K562 (cell line): ENCODE data around the gene HOXB6. TPM values are rescaled to one million over a fixed set of nuclear protein-coding genes. Genes with fewer than 3 reads are reported as not detected.

Source experiments
- ATAC-seq: fragments of 200-7000 bp; cut with Tn5 transposase; 3 replicates; pipeline ENCODE4 v1.9.1; 2020; ENCODE audit warnings: moderate library complexity
- Bru-seq: library from RNA; stranded (reverse); fragments of 400-500 nt; gene quantifications from one replicate; lab custom pipeline; 2021; lab: Mats Ljungman, UMichigan
- BruChase-seq, 2 experiments: library from RNA; stranded (reverse); fragments of 400-500 nt; gene quantifications; one replicate each; lab custom pipeline; 2021; lab: Mats Ljungman, UMichigan
- BruUV-seq: library from RNA; stranded (reverse); fragments of 400-500 nt; replicated peaks from 2 replicates; lab custom pipeline; 2021; lab: Mats Ljungman, UMichigan
- CTCF ChIA-PET: fragments of 300-600 bp; formaldehyde crosslinking; extraction: SDS; loops from one replicate; lab custom pipeline; 2021; ENCODE audit warnings: low intra/inter-chr PET ratio; lab: Yijun Ruan, JAX
- POLR2A ChIA-PET: fragments of 300-600, 350-650 bp; sonication (Branson Sonifier 250); formaldehyde crosslinking; extraction: SDS; loops from one replicate; lab custom pipeline; 2021; ENCODE audit warnings: antibody characterized with exemption, inconsistent platforms; lab: Yijun Ruan, JAX
- DNase-seq, 4 experiments: peaks; one replicate each; pipeline versions ENCODE4 v3.0.0 to v3.0.0-alpha.2; 2011 to 2018; ENCODE audit warnings: low spot score in 3 of 4, mixed read lengths in 3 of 4; ENCODE audit errors: extremely low read depth in 1 of 4
- FAIRE-seq: peaks from 2 replicates; lab custom pipeline; 2011; peaks lifted over from hg19 to GRCh38; lab: Jason Lieb, UNC
- H2AFZ ChIP-seq: 2 replicates; pipeline ENCODE4 v1.6.0; 2011; ENCODE audit warnings: low read depth, low read length, control low read depth, inconsistent platforms
- H3K27ac ChIP-seq: fragments of 200-600 bp; 3 replicates; pipeline ENCODE4 v1.8.0; 2011; ENCODE audit warnings: low read depth, mild to moderate bottlenecking, control low read depth, inconsistent platforms, low read length, moderate library complexity, mixed read lengths; ENCODE audit errors: extremely low read depth
- H3K27me3 ChIP-seq, 2 experiments: fragments of 300-600 bp in 1 of 2; 2 replicates in 1 of 2; 3 replicates in 1 of 2; pipeline versions ENCODE4 v1.6.0 to v1.8.0; 2011; ENCODE audit warnings: inconsistent platforms in 2 of 2, low read length in 2 of 2, mild to moderate bottlenecking in 1 of 2, mixed read lengths in 1 of 2, moderate library complexity in 1 of 2; ENCODE audit not compliant: control insufficient read depth in 2 of 2, insufficient read depth in 2 of 2
- H3K36me3 ChIP-seq: fragments of 300-600 bp; 3 replicates; pipeline ENCODE4 v1.8.0; 2011; ENCODE audit warnings: mild to moderate bottlenecking, low read length, inconsistent platforms; ENCODE audit not compliant: control insufficient read depth, insufficient read depth
- H3K4me1 ChIP-seq, 2 experiments: fragments of 200-600 bp in 1 of 2; replicated peaks in 1 of 2; 2 replicates in 1 of 2; 3 replicates in 1 of 2; pipeline versions ENCODE4 v1.5.1 to v1.8.0; 2011; ENCODE audit warnings: inconsistent platforms in 2 of 2, low read length in 2 of 2, mild to moderate bottlenecking in 1 of 2, mixed read lengths in 1 of 2, moderate library complexity in 1 of 2; ENCODE audit not compliant: control insufficient read depth in 2 of 2, insufficient read depth in 2 of 2
- H3K4me2 ChIP-seq: 2 replicates; pipeline ENCODE4 v1.6.1; 2011; ENCODE audit warnings: low read length, control low read depth, inconsistent platforms, mixed read lengths; ENCODE audit not compliant: insufficient read depth
- H3K4me3 ChIP-seq: fragments of 200-600 bp; sonication (generic), shearing (Covaris generic); 2 replicates; pipeline ENCODE4 v1.5.1; 2016; ENCODE audit warnings: control low read depth, inconsistent platforms
- H3K79me2 ChIP-seq: fragments of 200-600 bp; 3 replicates; pipeline ENCODE4 v1.8.0; 2011; ENCODE audit warnings: low read length, inconsistent platforms; ENCODE audit not compliant: control insufficient read depth, insufficient read depth
- H3K9ac ChIP-seq, 2 experiments: 2 replicates each; pipeline versions ENCODE4 v1.6.0 to v1.6.1; 2011; ENCODE audit warnings: low read depth in 2 of 2, low read length in 2 of 2, control low read depth in 1 of 2, inconsistent platforms in 1 of 2, mild to moderate bottlenecking in 1 of 2, mixed read lengths in 1 of 2; ENCODE audit not compliant: insufficient read depth in 1 of 2
- H3K9me1 ChIP-seq: one replicate; pipeline ENCODE4 v1.6.0; 2011; ENCODE audit warnings: inconsistent platforms, mild to moderate bottlenecking, low read length, moderate library complexity; ENCODE audit not compliant: control insufficient read depth, insufficient read depth
- H3K9me3 ChIP-seq: replicated peaks from 2 replicates; pipeline ENCODE4 v1.5.1; 2011; ENCODE audit warnings: low read depth, low read length, inconsistent platforms; ENCODE audit not compliant: control insufficient read depth, insufficient read depth
- H4K20me1 ChIP-seq: replicated peaks from 2 replicates; pipeline ENCODE4 v1.6.1; 2011; ENCODE audit warnings: low read length, inconsistent platforms, mixed read lengths; ENCODE audit not compliant: control insufficient read depth, insufficient read depth
- AFF1 ChIP-seq, 2 experiments: fragments of 450-650 bp; IDR thresholded peaks; 2 replicates each; pipeline ENCODE4 v1.6.1; 2018; ENCODE audit warnings: mild to moderate bottlenecking in 2 of 2, low read depth in 1 of 2; ENCODE audit not compliant: partially characterized antibody in 2 of 2
- HEY1 ChIP-seq: fragments of 250-450 bp; sonication (Bioruptor Pico); IDR thresholded peaks from 2 replicates; pipeline ENCODE4 v1.5.0; 2020; ENCODE audit warnings: mild to moderate bottlenecking, moderate library complexity, borderline replicate concordance
- HNRNPK ChIP-seq: fragments of 200-400 bp; formaldehyde crosslinking; IDR thresholded peaks from one replicate; pipeline ENCODE4 v1.6.1; 2018; ENCODE audit warnings: mild to moderate bottlenecking, low read depth, low read length; ENCODE audit not compliant: poor library complexity, severe bottlenecking
- MCM3 ChIP-seq: fragments of 450-650 bp; IDR thresholded peaks from 2 replicates; pipeline ENCODE4 v1.6.1; 2016
- POLR2G ChIP-seq: fragments of 200-400 bp; formaldehyde crosslinking; IDR thresholded peaks from 2 replicates; pipeline ENCODE4 v1.6.1; 2017; ENCODE audit warnings: low read depth, mild to moderate bottlenecking, antibody characterized with exemption, low read length, moderate library complexity
- RBM25 ChIP-seq: fragments of 200-400 bp; formaldehyde crosslinking; IDR thresholded peaks from 2 replicates; pipeline ENCODE4 v1.6.1; 2018; ENCODE audit warnings: low read length, low read depth, moderate library complexity; ENCODE audit not compliant: severe bottlenecking
- STAT5A ChIP-seq: IDR thresholded peaks from 2 replicates; pipeline ENCODE4 v1.6.1; 2012; ENCODE audit warnings: low read length, inconsistent platforms, borderline replicate concordance
- STAT5B ChIP-seq: fragments of 250-450 bp; sonication (Bioruptor Pico); IDR thresholded peaks from 2 replicates; pipeline ENCODE4 v1.8.0; 2021; ENCODE audit warnings: mild to moderate bottlenecking, inconsistent platforms
- TAF7 ChIP-seq: fragments of 450-650 bp; IDR thresholded peaks from 2 replicates; pipeline ENCODE4 v1.6.1; 2016; ENCODE audit warnings: missing genetic modification characterization, missing compliant biosample characterization
- TBP ChIP-seq: optimal IDR thresholded peaks from 2 replicates; pipeline ENCODE3; 2011; ENCODE audit warnings: low read depth, low read length, improper control_type of control experiment
- TCFL5 ChIP-seq: fragments of 250-450 bp; sonication (Bioruptor Pico); conservative IDR thresholded peaks from 2 replicates; pipeline ENCODE4 v1.6.1; 2021; ENCODE audit warnings: mild to moderate bottlenecking, moderate library complexity, matching md5 sums
- WGBS: fragments of 100-300 bp; shearing (Covaris generic); methylation state at CpG from one replicate; pipeline ENCODE4 v1.1.6; 2016; ENCODE audit warnings: low coverage, mixed read lengths; ENCODE audit not compliant: insufficient coverage; ENCODE audit errors: missing lambda C conversion rate; 5-methylcytosine and 5-hydroxymethylcytosine counted together
- in situ Hi-C: fragments of 300-500 bp; cut with MboI; formaldehyde crosslinking; loops from 4 replicates; pipeline ENCODE4 v1.15.0; 2018; ENCODE audit warnings: inconsistent platforms, mixed read lengths
- intact Hi-C: fragments of 100-400 bp; cut with micrococcal nuclease; formaldehyde crosslinking; loops from 2 replicates; pipeline ENCODE4 v1.14.2; 2022
- long read RNA-seq, 3 experiments: library from polyadenylated mRNA in 2 of 3; library from RNA in 1 of 3; unstranded in 2 of 3; stranded (forward) in 1 of 3; transcript quantifications; one replicate each; pipeline ENCODE4 v2.0.0, GENCODE V29; 2019 to 2022
- polyA minus RNA-seq, 3 experiments: library from RNA; depleted of rRNA, polyadenylated mRNA; stranded (reverse); fragments of >200 nt; gene quantifications; 2 replicates each; pipeline ENCODE4 v1.2.3, GENCODE V29; 2011
- polyA plus RNA-seq, 8 experiments: library from polyadenylated mRNA; depleted of rRNA in 4 of 8; stranded (reverse) in 5 of 8; unstranded in 3 of 8; fragments of >200 nt; fragmentation: Nextera tagmentation in 2 of 8; fragmentation: Illumina TruSeq in 1 of 8; extraction: Ambion mirVana in 2 of 8; extraction: Trizol in 1 of 8; gene quantifications; 2 replicates each; pipeline versions ENCODE4 v1.2.1 to v1.2.3, GENCODE V29; 2011 to 2014; ENCODE audit warnings: inconsistent platforms in 1 of 8, missing spikeins in 1 of 8
- total RNA-seq, 7 experiments: library from RNA; depleted of rRNA in 6 of 7; stranded (reverse); fragments of >200 nt in 6 of 7; fragmentation: Illumina TruSeq in 2 of 7; extraction: Trizol in 2 of 7; gene quantifications; 2 replicates each; pipeline versions ENCODE4 v1.2.1 to v1.2.3, GENCODE V29; 2011 to 2021; ENCODE audit warnings: low replicate concordance in 1 of 7
- TF ChIP-seq, protein P1 (sequence below): sonication (generic); formaldehyde crosslinking; IDR thresholded peaks from 2 replicates; pipeline ENCODE4 v1.9.0; 2022; ENCODE audit warnings: mild to moderate bottlenecking, missing genetic modification reagents

HOXB6 gene
- 18.7 and 26.2 TPM in 2 replicates for total RNA-seq (2011; cell fraction: chromatin; rRNA removed; ENCODE audit: low replicate concordance)
- total RNA-seq (2011; cell fraction: nucleolus; rRNA removed) = 10.4 and 11.2 TPM in 2 replicates
- total RNA-seq (2011; cell fraction: nucleoplasm; rRNA removed) = 12.0 and 17.8 TPM in 2 replicates
- total RNA-seq (2014; rRNA removed) (6.5 and 9.1 TPM in 2 replicates), total RNA-seq (2014; rRNA removed; fragmentation: Illumina TruSeq; extraction: Trizol) (3.9 and 4.9 TPM in 2 replicates), total RNA-seq (2015; rRNA removed; fragmentation: Illumina TruSeq; extraction: Trizol) (7.3 and 7.5 TPM in 2 replicates), total RNA-seq (2021) (10.6 and 14.2 TPM in 2 replicates), polyA plus RNA-seq (2011; rRNA removed) (2.3 and 3.0 TPM in 2 replicates), polyA plus RNA-seq (2014; fragmentation: Illumina TruSeq; extraction: Trizol) (4.0 and 7.7 TPM in 2 replicates), polyA plus RNA-seq (2014; fragmentation: Nextera tagmentation; extraction: Ambion mirVana) (1 to 10 TPM; 1.2 to 1.9 TPM), polyA plus RNA-seq (2014; rRNA removed) (13.7 and 14.8 TPM in 2 replicates), polyA minus RNA-seq (2011; rRNA and poly(A)+ RNA removed) (0.42 and 0.63 TPM in 2 replicates), Bru-seq, nascent RNA (percentile 86 among the genes with signal in this experiment), BruChase-seq, experiment 1, labeled RNA remaining after a 2-hour chase (percentile 81 among the genes with signal in this experiment), BruChase-seq, experiment 2, labeled RNA remaining after a 6-hour chase (percentile 86 among the genes with signal in this experiment)
- polyA plus RNA-seq (2011; cell fraction: cytosol; rRNA removed) = 3.7 and 4.0 TPM in 2 replicates
- 16.7 and 17.3 TPM in 2 replicates for polyA plus RNA-seq (2011; cell fraction: nucleus; rRNA removed)
- 9.7 and 11.7 TPM in 2 replicates for polyA plus RNA-seq (2012)
- polyA minus RNA-seq (2011; cell fraction: cytosol; rRNA and poly(A)+ RNA removed) = 1.3 TPM in 1 of 2 replicates, not detected in the other
- polyA minus RNA-seq (2011; cell fraction: nucleus; rRNA and poly(A)+ RNA removed) = 3.5 and 8.1 TPM in 2 replicates
- long read RNA-seq, experiment 1, partial matches to known transcripts = 5 of 8 reads
- long read RNA-seq, experiment 1, other reads (novel, unspliced or antisense) = 3 of 8 reads
- long read RNA-seq, experiment 2, partial matches to known transcripts = 0 of 1 reads
- long read RNA-seq, experiment 2, other reads (novel, unspliced or antisense) = 1 of 1 reads
- long read RNA-seq, experiment 3, partial matches to known transcripts = 1 of 2 reads
- long read RNA-seq, experiment 3, other reads (novel, unspliced or antisense) = 1 of 2 reads

DNA sequence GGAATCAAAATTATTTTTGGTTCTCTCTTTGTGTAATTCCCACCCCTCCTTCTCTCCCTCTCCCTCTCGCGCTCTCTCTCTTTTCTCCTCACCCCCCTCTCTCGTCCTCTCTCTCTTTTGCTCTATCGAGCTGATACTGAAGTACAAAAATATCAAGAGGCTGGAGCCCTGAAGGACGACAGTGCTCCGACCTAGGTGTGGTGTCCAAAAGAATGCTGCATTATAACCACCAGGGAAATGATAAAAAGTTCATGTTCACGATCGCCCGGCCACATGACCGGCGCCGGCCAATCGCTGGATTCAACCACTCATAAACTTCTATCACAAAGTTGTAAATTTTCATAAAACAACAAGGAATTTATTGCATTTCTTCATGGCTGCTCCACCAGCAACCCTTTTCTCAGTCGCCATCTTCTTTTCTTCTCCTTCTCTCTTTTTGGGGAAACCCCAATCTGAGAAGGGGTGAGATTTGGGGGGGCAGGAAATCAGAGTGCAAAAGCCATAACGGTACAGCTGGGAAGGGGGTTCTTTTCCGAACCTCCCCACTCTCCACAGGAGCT is at the start of gene HOXB6:
Gene HOXB6 (minus strand): TSS at position 217 of the 560 bp plus-strand sequence. CDS start 6,836 bp downstream, outside the sequence.
- BruUV-seq = no TSS peak
- TF ChIP-seq HNRNPK = no peak
- TF ChIP-seq, protein P1, sequence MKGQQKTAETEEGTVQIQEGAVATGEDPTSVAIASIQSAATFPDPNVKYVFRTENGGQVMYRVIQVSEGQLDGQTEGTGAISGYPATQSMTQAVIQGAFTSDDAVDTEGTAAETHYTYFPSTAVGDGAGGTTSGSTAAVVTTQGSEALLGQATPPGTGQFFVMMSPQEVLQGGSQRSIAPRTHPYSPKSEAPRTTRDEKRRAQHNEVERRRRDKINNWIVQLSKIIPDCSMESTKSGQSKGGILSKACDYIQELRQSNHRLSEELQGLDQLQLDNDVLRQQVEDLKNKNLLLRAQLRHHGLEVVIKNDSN = peak; percentile 93
- TF ChIP-seq AFF1 (IDR thresholded peaks at IDR 0.05; ENCODE audit: low read depth in 1 of 2, partially characterized antibody in 2 of 2) = peak in 1 of 2 experiments; percentile 60
- 0 out of 2 replicates have a peak, but pooled peaks have one; percentile 14 for TF ChIP-seq POLR2G
- no peak for TF ChIP-seq STAT5A
- peak; percentile 63 for TF ChIP-seq RBM25
- no peak for TF ChIP-seq STAT5B
- 0 out of 2 replicates have a peak, but pooled peaks have one; percentile 38 for TF ChIP-seq HEY1 (CRISPR knock-in tag)
- TF ChIP-seq TCFL5 (CRISPR knock-in tag) = no peak
- no peak for TF ChIP-seq MCM3
- peak; percentile 74 for TF ChIP-seq TBP
- 0 out of 2 replicates have a peak, but pooled peaks have one; percentile 52 for TF ChIP-seq TAF7 (tag)

More for the DNA sequence above, at the start of gene HOXB6:
- Histone ChIP-seq H3K27ac (peak within 1 kb of the TSS; percentile 81), H3K9ac (peak within 1 kb of the TSS; percentile 83 to 92), H3K9me1 (no peaks in the 10 kb centered on the region), H2AFZ (peak within 1 kb of the TSS; percentile 97), H3K9me3 (no peaks in the 10 kb centered on the region), H3K4me3 (peak within 1 kb of the TSS; percentile 59), H3K79me2 (peaks cover 60% of the 10 kb centered on the region), H3K4me2 (peak within 1 kb of the TSS; percentile 87), H3K36me3 (peaks cover 6% of the 10 kb centered on the region; the same call in 1 of the 3 replicates), H3K4me1 (peaks cover 35 to 60% of the 10 kb centered on the region in 2 experiments), H4K20me1 (no peaks in the 10 kb centered on the region; the same call in 1 of the 2 replicates), H3K27me3 (no peaks in the 10 kb centered on the region)
- 0% methylated on average over 10 of the region's 16 CpGs for WGBS
- CTCF ChIA-PET = no interaction called here
- intact Hi-C loops (no loop called here), in situ Hi-C loops (no loop called here)
- peak; percentile 65 to 77 (median 69) for DNase-seq
- peak; percentile 63 for ATAC-seq
- POLR2A ChIA-PET = interaction anchor here (0.7 to 1.2 kb wide), 6 partner anchors 10 to 732 kb away, joined by 3 read pairs; partner anchors contain the start of gene HOXB8
- peak; percentile 82 for FAIRE-seq
